HTERT RPE-1 (cell line): Measurements from ENCODE around the gene ESRRB.

ENCODE experiments used
- in situ Hi-C: fragments of 300-500 bp; cut with MboI; formaldehyde crosslinking; loops from 4 replicates; pipeline ENCODE4 v1.14.3; 2020; ENCODE audit warnings: low sequenced_read_pairs

Gene ESRRB

GRCh38 chr14:76351941-76352340 lies 24.0 kb upstream of the ESRRB start:
- in situ Hi-C loops = no loop called here

GRCh38 chr14:76352639-76353281 lies 23.2 kb upstream of the ESRRB start:
- in situ Hi-C loops = no loop called here

DNA sequence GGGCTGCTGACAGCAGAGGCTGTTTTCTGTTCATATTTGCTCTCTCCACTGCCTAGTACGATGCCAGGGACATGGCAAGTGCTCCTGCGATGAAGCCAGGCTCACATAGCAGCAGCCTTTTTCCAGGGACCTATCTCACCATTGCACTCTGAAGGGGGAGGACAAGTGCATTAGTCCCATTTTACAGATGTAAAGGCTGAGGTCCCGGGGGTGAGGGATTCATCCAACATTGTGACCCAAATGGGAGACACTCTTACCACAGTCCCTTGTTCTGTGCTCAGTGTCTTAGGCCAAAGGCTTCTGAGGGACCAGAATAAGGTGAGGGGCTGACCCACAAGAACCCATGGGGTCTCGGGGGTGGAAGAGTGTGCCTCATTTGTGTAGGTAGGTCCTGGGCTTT lies 21.6 kb upstream of the ESRRB start:
- in situ Hi-C loops = no loop called here

DNA sequence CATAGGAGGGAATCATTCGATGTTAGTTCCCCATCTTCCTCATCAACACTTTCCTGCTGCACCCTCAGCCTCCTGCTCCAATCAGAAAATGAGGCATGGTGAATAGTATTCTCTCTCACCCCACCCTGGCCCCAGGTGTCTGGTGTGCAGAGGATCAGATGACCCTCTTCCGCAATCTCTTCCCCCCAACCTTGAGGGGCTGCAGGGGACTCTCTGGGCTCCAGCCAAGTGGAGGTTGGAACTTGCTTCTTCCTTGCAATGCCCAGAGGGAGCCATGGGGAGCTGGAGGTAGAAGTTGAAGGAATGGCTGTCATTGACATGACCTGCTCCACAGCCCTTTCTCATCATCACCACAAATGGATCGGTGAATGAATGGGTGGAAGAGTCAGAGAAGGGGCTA lies 20.2 kb upstream of the ESRRB start:
- in situ Hi-C loops = no loop called here

DNA sequence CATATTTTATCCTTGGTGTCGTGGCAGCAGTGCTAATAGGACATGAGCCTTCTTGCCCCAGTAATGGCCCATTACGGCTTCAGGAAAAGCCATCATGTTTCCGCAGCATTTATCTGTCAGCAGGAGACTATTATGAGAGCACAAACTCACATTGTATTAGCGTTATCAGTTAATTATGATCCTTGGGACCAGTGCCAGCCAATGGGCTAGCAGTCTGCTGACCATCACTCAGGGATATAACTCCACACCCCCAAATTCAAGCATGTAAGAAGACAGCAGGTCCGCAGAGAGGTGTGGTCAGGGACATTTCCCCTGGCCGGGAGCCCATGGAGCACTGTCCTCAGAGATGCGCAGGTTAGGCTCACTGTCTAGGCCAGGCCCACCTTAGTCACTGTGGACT lies 4.9 kb upstream of the ESRRB start:
- in situ Hi-C loops = no loop called here

DNA sequence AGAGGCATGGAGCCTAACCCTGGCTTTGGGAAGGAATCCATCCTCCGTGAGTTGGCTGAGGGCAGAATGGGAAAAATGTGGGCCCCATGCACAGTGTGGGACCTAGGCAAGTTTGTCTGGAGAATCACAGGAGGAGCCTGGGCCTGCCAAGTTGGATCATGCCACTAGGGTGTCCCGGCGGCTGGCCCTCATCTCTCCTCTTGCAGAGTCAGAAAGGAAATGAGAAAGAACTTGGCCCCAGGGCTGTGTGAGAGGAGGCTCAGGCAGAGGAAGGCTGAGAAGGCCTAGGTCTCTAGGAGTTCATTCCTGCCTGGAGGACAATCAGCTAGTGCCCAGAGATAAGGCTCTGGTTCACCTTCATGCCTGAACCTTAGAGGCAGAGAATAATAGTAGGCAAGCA lies 2.5 kb upstream of the ESRRB start:
- in situ Hi-C loops = no loop called here

GRCh38 chr14:76375484-76375883 lies 453 bp upstream of the ESRRB start:
- in situ Hi-C loops = no loop called here

GRCh38 chr14:76376409-76376877 lies 506 bp downstream of the ESRRB start:
- in situ Hi-C loops = no loop called here

DNA sequence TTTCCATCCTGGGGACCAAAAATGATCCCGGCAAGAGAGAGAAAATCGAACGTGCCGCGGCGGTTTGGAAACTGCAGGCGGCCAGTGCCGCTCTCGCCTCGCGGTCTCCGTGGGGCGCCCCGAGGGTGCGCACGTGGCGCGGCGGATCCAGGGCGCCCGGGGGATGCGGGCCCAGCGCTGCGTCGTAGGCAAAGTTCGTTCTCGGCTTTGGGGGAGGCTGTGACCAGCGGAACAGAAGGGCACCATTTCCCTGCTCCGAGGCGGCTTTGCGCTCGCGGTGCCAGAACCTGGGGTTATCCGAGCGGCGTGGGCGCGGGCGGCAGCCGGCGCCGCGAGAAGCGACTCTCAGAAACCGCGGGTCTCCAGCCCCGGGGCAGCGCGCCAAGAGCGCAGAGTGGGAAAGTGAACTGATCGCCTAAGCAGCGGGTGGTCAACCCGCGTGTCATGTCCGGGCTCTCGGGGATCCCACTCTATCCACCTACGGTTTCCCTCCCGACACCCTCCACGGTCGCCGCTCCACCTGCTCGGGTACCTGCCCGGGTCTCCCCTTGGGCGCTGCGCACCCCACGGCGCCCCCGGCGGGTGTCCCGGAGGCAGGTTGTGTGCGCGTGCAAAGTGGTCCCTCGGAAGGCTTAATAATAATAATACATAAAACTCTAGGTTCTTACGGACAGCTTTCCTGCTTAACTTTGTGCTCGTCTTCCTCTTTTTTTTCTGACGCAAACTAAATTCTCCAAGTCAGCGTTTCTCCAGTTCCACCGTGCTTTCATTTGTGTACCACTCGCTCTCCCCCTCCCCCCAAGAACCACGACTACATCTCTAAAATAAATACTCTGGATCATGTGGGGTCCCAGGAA lies 1.2 kb downstream of the ESRRB start:
- in situ Hi-C loops = no loop called here

DNA sequence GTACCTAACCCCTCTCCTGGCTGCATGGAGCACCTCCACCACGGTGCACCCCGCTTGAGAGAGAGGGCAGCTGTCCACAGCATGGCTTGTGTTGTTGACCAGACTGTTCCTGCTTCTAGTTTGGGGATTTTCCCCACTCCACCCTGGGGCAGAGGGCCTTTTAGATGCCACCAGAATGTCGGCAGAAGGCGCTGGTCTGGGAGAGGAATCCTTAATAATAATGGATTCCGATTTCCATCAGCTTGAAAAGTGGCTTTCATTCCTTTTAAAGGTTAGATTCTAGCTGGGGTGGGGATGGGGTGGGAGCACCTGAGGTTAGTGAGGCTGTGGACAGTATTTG lies 1.8 kb downstream of the ESRRB start:
- in situ Hi-C loops = no loop called here

GRCh38 chr14:76380991-76381390 lies 5.1 kb downstream of the ESRRB start:
- in situ Hi-C loops = no loop called here

DNA sequence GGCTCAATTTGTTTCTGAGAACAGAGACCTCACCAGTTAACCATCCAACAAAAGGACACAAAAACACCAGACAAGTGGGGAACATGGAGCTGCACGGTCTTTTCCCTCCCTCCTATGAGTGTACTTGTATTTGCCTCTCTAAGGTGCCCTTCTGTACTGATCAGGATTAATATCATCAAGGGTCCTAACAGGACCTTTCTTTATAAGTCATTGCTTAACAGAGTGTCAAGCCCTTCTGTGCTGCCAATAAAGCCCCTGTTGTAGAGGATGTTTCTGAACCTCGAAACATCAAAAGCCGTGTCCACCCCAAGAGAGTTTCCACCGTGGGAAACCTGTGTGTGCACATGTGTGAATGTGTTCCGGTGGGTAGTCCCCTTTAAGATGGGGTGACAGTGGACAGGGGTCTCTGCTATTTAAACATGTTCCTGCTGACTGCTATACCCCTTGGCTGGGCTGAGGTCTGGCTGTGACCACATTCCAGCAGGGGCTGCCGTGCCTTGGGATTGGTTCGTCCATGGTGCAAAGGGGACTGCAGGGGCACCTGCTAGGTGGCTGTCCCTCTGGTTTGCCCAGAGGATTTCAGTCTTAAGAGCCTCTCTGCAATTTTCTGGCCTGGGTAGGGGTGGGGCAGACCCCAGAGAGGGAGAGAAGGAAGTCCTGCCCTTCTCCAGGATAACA lies 6.0 kb downstream of the ESRRB start:
- in situ Hi-C loops = no loop called here

GRCh38 chr14:76382495-76382832 lies 6.5 kb downstream of the ESRRB start:
- in situ Hi-C loops = no loop called here

GRCh38 chr14:76385435-76385834 lies 9.5 kb downstream of the ESRRB start:
- in situ Hi-C loops = no loop called here

DNA sequence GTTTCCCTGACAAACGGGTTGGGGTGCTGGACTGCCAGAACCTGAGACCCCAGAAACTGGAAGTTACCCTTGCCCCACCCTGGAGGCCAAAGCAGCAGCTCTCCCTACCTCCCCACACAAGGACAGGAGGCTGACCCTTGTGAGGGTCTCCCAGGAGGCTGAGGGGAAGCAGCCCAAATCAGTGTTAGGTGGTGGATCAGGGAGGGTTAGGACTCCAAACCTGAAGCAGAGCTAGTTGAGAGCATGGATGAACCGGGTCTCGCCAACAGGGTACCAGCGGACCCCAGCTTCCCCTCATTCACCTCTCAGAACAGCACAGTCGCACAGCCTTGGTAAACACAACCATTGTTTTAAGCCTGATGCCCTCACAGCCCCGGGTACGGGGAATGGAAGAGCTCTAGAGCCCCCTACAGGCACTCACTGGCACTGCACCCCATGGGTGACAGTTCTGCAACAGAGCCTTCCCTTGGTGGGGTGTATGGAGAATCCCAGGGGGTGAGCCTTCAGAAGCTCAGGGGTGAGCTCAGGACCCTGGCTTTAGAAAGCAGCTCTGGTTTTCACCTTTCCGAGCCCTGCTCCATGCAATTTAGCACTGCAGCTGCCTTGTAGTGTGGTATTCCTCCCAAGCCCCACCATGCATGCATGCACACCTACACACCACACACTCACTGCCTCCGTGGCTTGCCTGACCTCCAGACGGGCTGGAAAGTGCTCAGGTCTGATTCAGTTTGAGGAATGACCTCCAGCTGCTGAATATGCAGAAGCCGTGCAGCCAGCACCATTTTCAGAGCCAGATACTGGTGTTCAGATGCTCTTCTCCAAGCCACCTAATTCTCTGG lies 11.2 kb downstream of the ESRRB start:
- in situ Hi-C loops = no loop called here

DNA sequence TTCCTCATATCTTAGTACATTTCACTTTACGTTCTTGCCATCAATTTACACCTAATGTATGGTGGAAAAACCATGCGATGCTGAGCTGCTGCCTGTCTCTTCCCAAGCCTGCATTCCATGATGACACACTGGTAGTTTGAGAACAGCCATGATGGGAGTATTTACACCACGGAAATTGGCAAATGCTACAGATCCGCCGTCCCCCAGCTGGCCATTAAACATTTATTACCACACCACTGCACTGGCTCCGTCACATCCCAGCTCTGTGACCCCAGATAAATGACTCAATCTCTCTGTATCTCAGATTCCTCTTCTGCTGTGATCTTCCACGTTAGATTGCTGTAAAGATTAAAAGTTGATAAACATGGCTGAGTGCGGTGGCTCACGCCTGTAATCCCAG lies 13.9 kb downstream of the ESRRB start:
- in situ Hi-C loops = no loop called here

- in situ Hi-C loops = no loop called here
Measured at GRCh38 chr14:76390621-76391020, 14.7 kb downstream of the ESRRB start.

DNA sequence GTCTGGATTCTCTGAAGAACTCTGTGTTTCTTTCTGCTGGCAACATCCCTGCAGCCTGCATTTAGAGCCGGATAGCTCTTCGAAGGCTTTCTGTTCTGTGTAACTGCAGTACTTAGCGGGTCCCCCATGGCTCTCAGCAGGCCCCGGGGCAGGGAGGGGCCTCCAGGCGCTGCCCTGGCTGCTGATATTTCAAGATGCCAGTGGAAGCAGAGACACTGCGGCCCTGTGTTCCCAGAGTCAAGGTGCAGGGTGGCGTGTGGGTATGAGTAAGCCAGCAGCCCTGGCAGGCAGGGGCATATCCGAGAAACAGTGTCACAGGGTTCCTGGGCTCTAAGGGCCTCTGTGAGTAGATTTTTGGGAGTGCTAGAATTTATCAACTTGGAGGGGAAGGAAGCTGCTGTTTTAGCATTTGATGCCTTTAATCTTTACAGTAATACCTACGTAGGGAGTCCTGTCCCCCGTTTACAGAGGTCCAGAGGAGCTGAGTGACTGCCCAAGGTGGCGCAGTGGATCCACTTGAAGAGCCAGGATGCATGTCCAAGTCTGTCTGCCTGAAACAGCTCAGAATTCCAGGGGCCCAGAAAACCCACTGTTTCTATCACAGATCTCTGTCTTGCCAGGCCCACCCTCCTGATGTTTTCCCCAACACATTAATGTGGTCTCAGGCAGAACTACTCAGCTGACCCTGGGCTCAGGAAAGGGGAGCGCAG lies 16.2 kb downstream of the ESRRB start:
- in situ Hi-C loops = no loop called here

GRCh38 chr14:76394569-76394968 lies 18.6 kb downstream of the ESRRB start:
- in situ Hi-C loops = no loop called here

- in situ Hi-C loops = no loop called here
Measured at GRCh38 chr14:76395161-76395560, 19.2 kb downstream of the ESRRB start.
